Calu3 (cell line): Measurements from ENCODE around the gene TCF20. TPM values are rescaled to one million over a fixed set of nuclear protein-coding genes. Genes with fewer than 3 reads are reported as not detected.

Experiments used
- BruUV-seq: library from RNA; stranded (reverse); fragments of 400-500 nt; replicated peaks from 2 replicates; lab custom pipeline; 2021; lab: Mats Ljungman, UMichigan
- CTCF ChIA-PET: fragments of 300-600 bp; sonication (Branson Sonifier 250); formaldehyde crosslinking; loops from one replicate; lab custom pipeline; 2022; ENCODE audit warnings: antibody characterized with exemption; lab: Charles Lee
- DNase-seq: peaks from one replicate; pipeline ENCODE4 v3.0.0; 2022
- H3K27ac Mint-ChIP-seq: one replicate; pipeline ENCODE4 v1.8.0; 2022; ENCODE audit warnings: mixed read lengths; ENCODE audit not compliant: unreplicated experiment
- H3K27me3 Mint-ChIP-seq: one replicate; pipeline ENCODE4 v1.8.0; 2022; ENCODE audit warnings: mixed read lengths; ENCODE audit not compliant: unreplicated experiment
- H3K36me3 Mint-ChIP-seq: one replicate; pipeline ENCODE4 v1.8.0; 2022; ENCODE audit warnings: mild to moderate bottlenecking, moderate library complexity, mixed read lengths; ENCODE audit not compliant: insufficient read depth, unreplicated experiment
- H3K4me1 Mint-ChIP-seq: one replicate; pipeline ENCODE4 v1.8.0; 2022; ENCODE audit warnings: mild to moderate bottlenecking, low read depth, mixed read lengths; ENCODE audit not compliant: unreplicated experiment
- H3K4me3 Mint-ChIP-seq: one replicate; pipeline ENCODE4 v1.8.0; 2022; ENCODE audit warnings: mild to moderate bottlenecking, low read depth, moderate library complexity, mixed read lengths; ENCODE audit not compliant: unreplicated experiment
- H3K9me3 Mint-ChIP-seq: one replicate; pipeline ENCODE4 v1.8.0; 2022; ENCODE audit warnings: low read depth, mixed read lengths; ENCODE audit not compliant: unreplicated experiment
- CTCF ChIP-seq: fragments of 200-600 bp; IDR thresholded peaks from one replicate; pipeline ENCODE4 v1.8.0; 2022; ENCODE audit warnings: antibody characterized with exemption; ENCODE audit not compliant: unreplicated experiment
- intact Hi-C: fragments of 100-400 bp; cut with micrococcal nuclease; formaldehyde crosslinking; loops from one replicate; pipeline ENCODE4 v1.10.0; 2022; ENCODE audit not compliant: unreplicated experiment
- total RNA-seq: library from RNA; stranded (reverse); gene quantifications from 2 replicates; pipeline ENCODE4 v1.2.3, GENCODE V29; 2022

TCF20 gene
- total RNA-seq, 1 experiment from 2014 or later, result 87.2 TPM

- Mint-ChIP-seq H3K4me3 (peak overlapping the region; percentile 97), H3K27me3 (no peaks in the 10 kb centered on the region), H3K4me1 (peaks cover 9% of the 10 kb centered on the region), H3K36me3 (peaks cover 37% of the 10 kb centered on the region), H3K9me3 (no peaks in the 10 kb centered on the region), H3K27ac (no peak overlapping the region)
- BruUV-seq, result no TSS peak
- DNase-seq, result no peak
- CTCF ChIA-PET, result no interaction called here
- no peak for TF ChIP-seq CTCF
- intact Hi-C loops, result no loop called here
Observed at GRCh38 chr22:42271906-42272305, 1.5 kb upstream of the TCF20 start.

DNA sequence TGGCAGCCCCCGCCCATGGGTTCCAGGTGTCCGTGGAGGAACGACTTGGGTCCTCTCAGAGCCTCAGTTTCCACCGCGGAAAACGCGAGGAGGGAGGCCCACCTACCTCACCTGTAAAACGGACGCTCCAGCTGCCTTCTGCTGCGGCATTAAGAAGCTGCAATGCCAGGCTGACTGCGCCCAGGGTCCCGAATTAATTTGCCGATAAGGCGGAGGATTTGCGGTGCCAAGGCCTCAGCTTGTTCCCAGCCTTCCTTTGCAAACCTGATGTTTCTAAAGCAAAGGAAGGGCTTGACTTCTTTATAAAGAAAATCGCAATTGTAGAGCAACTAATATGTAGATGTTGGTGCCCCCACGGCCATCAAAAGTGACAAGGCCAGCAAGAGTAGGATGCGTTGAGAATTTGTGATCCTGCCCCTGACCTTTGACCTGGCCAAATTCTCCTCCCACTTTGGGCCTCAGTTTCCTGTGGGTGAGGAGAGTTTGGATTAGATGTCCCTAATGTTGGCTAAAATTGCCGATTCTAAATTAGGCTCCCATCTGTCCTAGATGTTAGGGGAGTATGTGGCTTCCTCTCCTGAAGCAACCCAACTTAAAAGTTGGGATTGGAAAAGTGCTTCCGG, 849 bp upstream of the TCF20 start:
- Mint-ChIP-seq H3K36me3 (peaks cover 37% of the 10 kb centered on the region), H3K9me3 (no peaks in the 10 kb centered on the region), H3K4me1 (peaks cover 9% of the 10 kb centered on the region), H3K27me3 (no peaks in the 10 kb centered on the region), H3K4me3 (peak overlapping the region; percentile 97), H3K27ac (no peak overlapping the region)
- no peak for DNase-seq
- no peak for TF ChIP-seq CTCF
- CTCF ChIA-PET, result interaction anchor here (1.3 kb wide), 1 partner anchor 14 kb away, joined by 4 read pairs; no protein-coding TSS in a partner anchor
- intact Hi-C loops, result no loop called here
- BruUV-seq, result TSS peak; percentile 24

GRCh38 chr22:42270176-42270509, 310 bp downstream of the TCF20 start:
- peak overlapping the region; percentile 97 for H3K4me3 Mint-ChIP-seq
- peak overlapping the region; percentile 78 for H3K27ac Mint-ChIP-seq
- CTCF ChIA-PET, result interaction anchor here (1.3 kb wide), 1 partner anchor 12 kb away, joined by 4 read pairs; no protein-coding TSS in a partner anchor
- no peaks in the 10 kb centered on the region for H3K9me3 Mint-ChIP-seq
- BruUV-seq, result no TSS peak
- peaks cover 9% of the 10 kb centered on the region for H3K4me1 Mint-ChIP-seq
- DNase-seq, result peak; percentile 51
- H3K36me3 Mint-ChIP-seq, result peaks cover 37% of the 10 kb centered on the region
- no peak for TF ChIP-seq CTCF
- H3K27me3 Mint-ChIP-seq, result no peaks in the 10 kb centered on the region
- intact Hi-C loops, result no loop called here

DNA sequence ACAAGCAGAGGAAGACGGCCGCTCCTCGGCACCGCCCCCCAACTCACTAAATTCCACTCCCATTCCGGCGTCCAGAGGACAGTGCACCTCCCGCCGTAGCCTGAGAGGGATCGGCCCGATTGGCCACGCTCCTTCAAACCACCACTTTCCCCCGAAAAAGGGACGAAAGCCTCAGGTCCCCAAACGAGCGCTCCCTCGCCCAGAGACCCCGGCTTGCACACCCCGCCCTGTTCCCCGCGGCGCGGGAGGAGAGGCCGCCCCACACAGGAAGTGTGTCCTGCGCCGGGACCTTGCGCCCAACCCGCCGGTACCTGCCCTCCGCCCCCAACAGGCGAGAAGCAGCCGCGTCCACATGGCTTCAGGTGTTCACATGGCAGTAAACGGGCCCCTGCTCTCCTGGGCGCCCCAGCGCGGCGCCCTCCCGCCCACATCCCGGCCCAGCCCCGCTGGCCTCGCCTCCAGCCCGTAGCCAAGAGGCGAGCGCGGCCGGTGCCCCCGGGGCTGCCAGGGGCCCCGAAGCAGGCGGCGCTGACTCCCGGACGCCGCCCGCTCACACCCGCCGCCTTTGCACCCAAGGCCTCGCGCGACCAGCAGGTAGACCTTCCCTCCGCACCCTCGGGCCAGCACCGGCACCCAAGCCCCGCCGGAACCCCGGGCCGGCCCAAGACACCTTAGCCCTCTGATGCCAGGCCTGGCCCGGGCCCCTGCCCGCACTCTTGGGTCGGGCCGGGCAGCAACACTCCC, 849 bp downstream of the TCF20 start:
- BruUV-seq, result TSS peak; percentile 45
- Mint-ChIP-seq H3K27ac (peak overlapping the region; percentile 78), H3K4me3 (peak overlapping the region; percentile 97), H3K9me3 (no peaks in the 10 kb centered on the region), H3K4me1 (peaks cover 13% of the 10 kb centered on the region), H3K27me3 (no peaks in the 10 kb centered on the region), H3K36me3 (peaks cover 37% of the 10 kb centered on the region)
- intact Hi-C loops, result loop anchor here (5.0 kb wide), 1 partner anchor 87 kb away; no protein-coding TSS in a partner anchor
- peak; percentile 84 for DNase-seq
- CTCF ChIA-PET, result no interaction called here
- TF ChIP-seq CTCF, result no peak
